Activated CD8-positive, alpha-beta memory T cell treated with anti-CD3 and anti-CD28 coated beads, Interleukin-2, amount 50 U/mL, for 1 hour (primary cell): ENCODE data around the gene EOLA1.
A peak's percentile ranks its signal among the peaks of the same experiment; 100 is the strongest.
"Not testable (repeated sequence)": the region's sequence is repeated elsewhere in the genome, so short reads cannot be mapped to it uniquely, and the experiment has no call there.

Experiments
- DNase-seq: peaks from one replicate; pipeline ENCODE4 v3.0.0-alpha.2; 2020; ENCODE audit errors: extremely low read depth

Gene EOLA1

DNA sequence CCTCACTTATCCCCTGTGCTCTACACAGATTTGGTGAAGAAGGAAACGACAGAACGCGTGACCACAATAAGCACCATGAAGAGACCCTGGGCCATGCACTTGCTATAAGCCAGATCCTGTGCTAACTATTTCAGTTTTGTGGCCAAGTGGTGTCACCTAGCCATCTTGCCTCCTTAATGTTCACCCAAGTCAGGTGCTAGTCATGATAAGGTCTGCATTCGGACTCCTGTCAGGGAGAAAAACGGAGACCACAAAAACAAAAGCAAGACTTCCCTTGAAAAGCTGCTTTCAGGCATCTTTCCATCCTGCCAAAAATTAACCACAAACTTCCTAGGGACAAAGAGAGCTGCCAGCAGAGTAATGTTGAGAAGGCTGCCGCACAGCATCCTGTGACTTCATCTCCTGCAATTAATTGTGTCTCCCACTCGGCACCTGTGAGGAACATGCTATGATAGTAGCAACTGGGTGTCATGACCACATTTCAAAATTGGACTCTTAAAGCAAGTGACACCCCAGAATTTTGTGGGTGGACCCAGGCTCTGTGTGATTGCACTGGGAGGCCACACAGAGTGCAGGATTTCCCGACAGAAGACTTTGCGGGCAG lies 26.9 kb upstream of the EOLA1 start:
- no peak for DNase-seq

DNA sequence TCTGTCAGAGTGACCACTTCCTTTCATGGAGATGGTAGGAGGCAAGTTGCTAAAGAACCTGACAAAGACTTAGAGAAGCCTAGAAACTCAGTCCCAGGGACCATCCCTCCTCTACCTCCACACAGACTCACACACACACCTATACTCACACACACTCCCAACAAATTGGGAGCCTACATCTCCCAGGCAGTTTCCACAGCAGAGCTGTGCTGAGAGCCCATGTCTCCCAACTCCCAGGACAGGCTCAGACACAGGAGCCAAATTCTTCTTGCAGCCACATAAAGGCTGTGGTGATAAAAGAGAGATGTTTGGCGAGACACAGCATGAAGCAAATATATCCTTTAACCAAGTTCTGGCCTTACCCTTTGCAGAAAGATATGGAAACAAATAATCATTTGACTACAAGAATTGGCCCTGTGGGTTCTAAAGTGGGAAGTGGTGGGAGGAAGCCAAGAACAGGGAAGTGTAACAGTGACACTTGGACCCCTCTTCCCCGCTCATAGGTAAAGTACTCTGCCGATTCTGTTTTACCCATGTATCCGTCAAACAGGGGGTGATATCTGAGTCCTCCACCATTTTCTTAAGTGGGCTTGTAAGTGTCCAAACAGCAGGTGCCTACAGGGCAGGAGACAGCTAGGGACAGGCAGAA lies 24.7 kb upstream of the EOLA1 start:
- no peak for DNase-seq

DNA sequence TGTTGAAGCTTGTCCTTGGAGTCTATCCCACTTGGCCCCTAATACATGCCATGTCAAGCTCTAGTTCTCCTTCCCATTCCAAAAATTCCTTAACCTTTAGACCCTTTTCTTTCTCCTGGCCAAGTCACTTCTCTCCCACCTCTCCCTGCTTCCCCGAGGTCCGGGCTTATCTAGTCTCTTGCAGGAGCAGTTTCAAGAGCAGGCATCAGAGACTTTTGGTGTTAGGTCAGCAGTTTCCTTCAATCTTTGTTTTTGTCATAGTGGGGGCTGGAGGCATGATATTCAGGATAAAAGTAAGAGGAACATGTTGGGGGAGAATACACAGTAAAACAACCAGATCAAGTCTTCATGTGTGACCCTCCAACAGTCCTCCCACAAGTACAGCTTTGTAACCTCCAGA lies 24.2 kb upstream of the EOLA1 start:
- no peak for DNase-seq

DNA sequence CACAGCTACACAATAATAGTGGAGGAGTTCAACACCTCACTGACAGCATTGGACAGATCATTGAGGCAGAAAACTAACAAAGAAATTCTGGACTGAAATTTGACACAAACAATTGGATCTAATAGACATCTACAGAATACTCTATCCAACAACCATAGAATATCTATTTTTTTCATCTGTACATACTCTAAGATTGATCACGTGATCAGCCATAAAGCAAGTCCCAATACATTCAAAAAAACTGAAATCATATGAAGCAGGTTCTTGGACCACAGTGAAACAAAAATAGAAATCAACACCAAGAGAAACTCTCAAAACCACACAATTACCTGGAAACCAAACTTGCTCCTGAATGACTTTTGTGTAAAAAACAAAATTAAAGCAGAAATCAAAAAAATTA lies 23.5 kb upstream of the EOLA1 start:
- DNase-seq = no peak

DNA sequence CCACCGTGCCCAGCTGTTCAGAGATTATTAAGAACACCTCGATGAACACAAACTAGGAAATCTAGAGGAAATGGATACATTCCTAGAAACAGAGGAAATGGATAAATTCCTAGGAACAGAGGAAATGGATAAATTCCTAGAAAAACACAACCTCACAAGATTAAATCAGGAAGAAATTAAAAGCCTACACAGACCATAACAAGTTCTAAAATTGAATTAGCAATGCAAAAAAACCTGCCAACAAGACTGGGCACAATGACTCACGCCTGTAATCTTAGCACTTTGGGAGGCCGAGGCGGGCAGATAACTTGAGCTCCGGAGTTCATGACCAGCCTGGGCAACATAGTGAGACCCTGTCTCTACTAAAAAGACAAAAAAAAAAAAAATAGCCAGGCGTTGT lies 22.6 kb upstream of the EOLA1 start:
- no peak for DNase-seq

DNA sequence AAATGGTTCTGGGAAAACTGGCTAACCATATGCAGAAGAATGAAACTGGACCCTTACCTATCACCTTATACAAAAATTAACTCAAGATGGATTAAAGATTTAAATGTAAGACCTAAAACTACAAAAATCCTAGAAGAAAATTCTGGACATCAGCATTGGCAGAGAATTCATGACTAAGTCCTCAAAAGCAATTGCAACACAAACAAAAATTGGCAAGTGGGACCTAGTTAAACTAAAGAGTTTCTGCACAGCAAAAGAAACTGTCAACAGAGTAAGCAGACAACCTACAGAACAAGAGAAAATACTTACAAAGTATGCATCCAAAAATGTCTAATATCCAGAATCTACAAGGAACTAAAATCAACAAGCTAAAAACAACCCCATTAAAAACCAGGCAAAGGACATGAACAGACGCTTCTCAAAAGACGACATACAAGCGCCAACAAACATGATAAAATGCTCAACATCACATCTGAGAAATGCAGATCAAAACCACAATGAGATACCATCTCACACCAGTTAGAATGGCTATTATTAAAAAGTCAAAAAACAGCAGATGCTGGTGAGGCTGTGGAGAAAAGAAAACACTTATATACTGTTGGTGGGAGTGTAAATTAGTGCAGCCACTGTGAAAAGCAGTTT lies 20.1 kb upstream of the EOLA1 start:
- DNase-seq = not testable (repeated sequence)

DNA sequence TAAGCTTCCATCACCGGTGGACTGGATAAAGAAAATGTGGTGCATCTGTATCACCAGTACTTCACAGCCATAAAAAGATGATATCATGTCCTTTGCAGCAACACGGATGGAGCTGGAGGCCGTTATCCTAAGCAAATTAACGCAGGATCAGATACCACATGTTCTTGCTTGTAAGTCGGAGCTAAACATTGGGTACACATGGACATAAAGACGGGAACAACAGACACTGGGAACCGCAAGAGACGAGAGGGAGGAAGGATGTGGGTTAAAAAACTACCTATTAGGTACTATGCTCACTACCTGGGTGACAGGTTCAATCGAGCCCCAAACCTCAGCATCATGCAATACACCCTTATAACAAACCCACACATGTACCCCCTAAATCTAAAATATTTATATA lies 19.4 kb upstream of the EOLA1 start:
- no peak for DNase-seq

DNA sequence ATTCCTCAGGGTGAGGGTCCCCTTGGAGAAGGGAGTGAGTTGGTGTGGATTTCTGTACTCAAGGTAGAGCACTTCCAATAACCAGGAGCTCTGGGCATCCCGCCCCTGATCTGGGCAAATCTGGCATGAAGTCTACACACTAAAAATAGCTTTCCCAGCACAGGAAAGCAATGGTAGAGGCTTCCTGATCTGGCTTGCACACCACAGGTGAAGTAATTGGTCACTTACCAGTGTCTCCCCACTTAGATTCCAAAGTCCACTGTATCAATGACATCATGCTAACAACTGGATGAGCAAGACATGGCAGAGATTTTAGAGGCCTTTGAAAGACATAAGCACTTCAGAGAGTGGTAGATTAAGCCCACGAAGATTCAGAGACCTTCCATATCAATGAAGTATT lies 17.9 kb upstream of the EOLA1 start:
- no peak for DNase-seq

DNA sequence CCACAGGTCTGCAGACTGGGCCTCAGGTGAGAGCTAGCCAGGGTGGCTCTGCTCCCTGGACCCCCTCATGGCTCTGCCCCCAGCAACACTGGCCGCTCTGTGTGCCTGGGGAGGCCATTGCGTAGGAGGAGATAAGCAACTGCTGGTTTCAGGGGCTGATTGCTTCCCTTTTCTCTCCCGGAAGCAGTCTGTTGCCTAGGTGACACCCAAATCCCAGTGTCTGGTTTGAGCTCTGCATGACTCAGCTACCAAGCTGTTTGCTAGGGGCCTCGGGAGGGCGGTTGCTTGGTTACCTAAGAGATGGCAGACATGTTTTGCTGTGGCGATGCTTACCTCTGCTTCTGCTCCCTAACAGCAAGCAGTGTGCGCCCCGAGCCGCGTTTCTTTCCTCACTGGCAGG lies 15.4 kb upstream of the EOLA1 start:
- DNase-seq = peak; percentile 55

DNA sequence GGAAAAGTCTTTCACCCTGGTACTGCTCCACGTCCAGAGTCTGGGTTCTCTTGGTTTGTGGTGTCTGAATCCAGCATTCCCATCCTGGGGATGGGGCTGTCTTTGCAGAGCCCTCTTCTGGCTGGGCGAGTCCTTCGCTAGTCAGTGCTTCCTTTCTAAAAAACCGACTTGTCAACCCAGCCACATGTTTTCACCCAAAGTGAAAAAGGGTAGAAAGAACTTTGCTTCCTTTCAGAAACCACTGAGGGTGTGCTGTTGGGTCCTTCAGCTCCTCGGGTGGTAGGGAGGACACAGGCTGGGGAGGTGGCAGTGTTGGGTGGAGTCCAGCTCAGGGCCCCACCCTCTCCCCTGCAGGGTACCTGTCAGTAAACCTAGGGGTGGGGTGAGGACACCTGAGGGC lies 14.9 kb upstream of the EOLA1 start:
- DNase-seq = not testable (repeated sequence)

DNA sequence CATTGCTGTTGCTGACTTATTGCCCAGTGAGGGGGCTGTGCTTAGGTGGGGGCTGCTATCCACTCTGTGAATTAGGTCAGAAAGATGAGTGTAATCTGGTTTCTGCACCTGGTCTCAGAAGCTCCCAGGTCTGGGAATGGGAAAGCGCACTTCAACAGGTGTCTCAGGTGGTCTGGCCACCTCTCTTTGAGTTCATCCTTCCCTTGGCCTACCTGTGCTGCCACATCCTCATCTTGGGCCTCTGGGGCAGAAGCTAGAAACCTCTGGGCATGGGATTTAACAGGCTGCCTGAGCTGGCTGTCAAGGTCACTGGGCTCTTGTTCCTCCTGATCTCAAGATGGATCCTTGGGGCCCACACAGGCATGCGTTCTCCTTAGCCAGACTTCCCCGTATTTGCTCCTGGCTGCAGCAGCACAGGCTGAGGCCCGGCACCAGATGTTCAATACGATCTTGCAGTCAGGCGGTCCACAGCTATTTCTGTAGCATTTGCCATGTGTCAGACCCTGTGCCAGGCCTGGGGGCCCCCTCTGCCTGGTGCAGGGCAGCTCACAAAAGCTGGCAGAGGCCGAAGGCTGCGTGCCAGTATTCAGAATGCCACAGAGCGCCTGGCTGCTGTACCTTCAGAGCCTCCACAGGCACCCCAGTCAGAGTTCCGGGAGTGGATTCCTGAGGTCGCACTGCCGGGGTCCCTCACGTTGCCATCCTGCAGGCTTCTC lies 14.3 kb upstream of the EOLA1 start:
- DNase-seq = not testable (repeated sequence)

DNA sequence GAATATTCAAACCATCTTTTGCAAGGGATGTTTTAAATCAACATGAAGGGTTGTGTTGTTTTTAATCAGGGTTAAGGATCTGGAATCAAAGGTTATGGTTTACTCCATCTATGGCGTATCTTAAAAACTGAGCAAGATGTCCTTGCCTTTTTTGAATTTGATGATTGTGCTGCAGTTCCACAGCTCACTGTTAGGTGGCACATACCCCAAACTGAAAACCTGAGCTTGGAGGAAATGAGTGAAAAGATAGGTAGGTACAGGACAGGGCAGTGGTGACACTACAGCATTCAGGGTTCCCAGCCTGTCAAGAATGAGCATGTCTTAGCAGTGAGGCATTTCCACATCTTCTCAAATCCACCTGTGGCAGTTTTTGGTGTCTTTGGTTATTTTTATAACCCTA lies 13.1 kb upstream of the EOLA1 start:
- no peak for DNase-seq

DNA sequence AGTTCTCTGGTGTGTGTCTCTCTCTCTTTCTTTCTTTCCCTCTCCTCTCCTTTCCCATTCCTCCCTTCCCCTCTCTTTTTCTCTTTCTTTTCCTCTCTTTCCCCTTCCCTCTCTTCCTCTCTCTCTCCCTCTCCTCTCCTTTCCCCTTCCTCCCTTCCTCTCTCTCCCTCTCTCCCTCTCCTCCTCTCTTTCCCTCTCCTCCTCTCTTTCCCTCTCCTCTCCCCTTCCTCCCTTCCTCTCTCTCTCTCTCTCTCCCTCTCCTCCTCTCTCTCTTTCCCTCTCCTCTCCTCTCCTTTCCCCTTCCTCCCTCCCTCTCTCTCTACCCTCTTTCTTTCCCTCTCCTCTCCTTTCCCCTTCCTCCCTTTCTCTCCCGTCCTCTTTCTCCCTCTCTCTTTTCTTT lies 12.4 kb upstream of the EOLA1 start:
- DNase-seq = no peak

DNA sequence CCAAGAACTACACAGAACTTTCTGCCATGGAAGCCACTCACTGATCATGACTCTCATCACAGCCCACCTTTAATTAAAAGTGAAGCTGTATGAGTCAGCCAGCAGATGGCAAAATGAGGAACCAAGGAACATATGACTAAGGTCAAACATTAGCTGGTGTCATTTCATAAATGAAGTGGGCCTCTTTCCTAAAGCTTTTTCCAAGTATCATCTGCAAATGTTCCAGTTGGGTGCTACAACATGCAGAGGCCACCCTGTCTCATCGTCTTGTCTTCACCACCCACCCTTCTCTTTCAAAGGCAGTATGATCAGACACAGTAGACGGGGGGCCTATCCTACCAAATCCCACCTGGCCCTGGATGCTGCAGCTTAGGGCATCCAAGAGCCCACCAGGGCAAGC lies 9.2 kb upstream of the EOLA1 start:
- no peak for DNase-seq

DNA sequence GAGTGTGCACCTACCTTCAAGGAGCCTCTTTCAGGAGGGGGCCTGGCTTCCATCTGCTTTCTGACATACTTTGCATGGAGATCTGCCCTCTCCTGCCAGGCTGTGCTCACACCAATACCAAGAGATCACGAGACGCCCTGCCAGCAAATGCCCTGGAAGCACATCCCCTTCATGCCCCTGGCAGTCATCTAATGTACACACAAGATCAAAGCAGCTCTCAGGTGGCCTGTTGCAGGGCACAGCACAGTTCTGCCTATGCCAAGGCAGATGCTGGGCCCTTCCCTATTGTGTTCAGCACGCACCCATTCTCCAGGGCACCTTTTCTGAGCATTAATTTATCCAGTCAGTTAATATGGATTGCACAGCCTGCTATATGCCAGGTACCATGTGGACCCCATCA lies 7.9 kb upstream of the EOLA1 start:
- DNase-seq = not testable (repeated sequence)

DNA sequence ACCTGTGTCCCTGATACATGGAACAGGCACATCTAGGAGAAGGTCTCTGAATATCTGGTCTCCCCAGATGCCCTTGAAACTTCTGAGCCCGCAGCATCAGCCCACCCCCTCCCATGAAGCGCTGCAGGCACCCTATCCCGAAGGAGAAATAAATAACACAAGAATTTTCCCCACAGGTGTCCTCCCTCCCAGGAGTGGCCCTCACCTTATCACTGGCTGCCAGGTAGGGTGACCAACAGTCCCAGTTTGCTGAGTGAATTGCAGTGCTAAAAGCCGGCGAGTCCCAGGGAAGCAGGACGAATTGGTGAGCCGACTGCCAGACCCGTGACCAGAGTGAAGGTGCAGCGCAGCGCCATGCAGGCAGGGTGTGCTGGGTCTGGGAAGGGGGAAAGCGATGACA lies 6.8 kb upstream of the EOLA1 start:
- DNase-seq = not testable (repeated sequence)

DNA sequence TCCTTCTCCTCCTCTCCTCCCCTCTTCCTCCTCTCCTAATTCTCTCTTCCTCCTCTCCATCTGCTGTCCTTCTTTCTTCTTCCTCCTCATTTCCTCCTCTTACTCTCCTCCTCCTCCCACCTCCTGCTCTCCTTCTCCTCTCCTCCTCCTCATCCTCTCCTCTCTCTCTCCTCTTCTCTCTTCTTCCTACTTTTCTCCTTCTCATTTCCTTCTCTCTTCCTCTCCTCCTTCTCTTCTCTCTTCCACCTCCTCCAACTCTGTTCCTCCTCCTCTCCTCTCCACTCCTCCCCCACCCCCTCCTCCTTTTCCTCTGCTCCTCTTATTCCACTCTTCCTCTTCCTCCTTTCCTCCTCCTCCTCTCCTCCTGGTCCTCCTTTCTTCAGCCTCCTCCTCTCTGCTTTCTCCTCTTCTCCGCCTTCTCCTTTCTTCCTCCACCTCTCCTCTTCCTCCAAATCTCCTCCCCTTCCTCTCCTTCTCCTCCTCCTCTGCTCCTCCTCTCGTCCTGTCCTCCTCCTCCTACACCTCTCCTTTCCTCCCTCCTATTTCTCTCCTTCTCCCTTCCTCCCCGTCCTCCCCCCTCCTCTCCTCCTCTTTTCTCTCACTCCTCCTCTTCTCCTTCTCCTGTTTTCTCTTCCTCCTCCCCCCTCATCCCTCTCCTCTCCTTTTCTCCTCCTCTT lies 5.7 kb upstream of the EOLA1 start:
- DNase-seq = not testable (repeated sequence)

DNA sequence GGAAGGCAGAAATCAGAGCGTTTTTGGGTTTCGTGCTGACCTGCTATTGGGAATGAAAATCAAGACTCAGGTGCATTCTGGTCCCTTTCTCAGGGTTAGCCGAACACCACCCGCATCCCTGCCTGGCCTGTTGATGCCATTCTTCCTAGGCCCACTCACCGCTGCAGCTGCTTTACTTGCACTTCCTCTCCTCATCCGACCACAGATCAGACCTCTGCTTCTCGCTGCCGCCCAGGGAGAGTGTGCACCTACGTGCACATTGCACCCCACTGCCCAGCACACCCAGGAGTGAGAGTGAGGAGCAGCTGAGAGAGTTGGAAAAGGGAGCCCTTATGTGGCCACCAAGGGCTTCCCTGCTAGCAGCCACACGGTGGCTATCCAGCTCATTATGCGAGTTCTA lies 3.3 kb upstream of the EOLA1 start:
- DNase-seq = not testable (repeated sequence)

DNA sequence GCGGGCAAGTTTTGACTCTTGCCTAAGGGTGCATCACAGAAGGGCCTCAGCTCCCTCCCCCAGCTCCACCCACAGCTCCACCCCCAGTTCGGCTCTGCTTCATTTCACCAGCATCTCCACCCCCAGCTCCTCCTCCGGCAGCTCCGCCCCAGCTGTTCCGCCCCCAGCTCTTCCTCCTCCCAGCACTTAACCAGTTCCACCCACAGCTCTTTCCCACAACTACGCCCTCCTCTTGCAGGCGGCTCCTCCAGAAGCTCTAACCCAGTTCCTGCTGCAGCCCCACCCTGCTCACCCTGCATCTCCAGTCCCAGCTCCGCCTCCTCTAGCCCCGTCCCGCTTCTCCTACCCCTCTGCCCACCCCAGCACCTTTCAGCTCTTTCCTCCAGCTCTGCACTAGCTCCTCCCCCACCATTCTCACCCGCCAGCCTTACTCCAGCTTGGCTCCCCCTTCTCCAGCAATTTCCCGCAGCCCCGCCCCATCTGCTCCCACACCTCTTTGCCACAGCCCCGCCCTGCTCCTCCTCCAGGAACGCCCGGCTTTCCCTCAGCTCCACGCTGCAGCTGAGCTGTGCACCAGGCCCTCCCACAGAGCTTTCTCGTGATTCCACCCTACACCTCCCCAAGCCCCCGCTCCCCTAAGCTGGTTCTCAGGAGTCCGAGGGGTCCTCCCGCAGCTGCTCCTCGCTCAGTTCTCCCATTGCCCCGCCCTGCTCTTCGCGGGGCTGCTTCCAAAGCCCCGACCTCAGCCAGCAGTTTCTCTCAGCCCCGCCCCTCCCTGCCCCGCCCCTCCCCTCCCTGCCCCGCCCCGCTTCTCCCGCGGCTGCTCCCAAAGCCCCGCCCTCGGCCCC lies 1.3 kb upstream of the EOLA1 start:
- peak; percentile 82 for DNase-seq

DNA sequence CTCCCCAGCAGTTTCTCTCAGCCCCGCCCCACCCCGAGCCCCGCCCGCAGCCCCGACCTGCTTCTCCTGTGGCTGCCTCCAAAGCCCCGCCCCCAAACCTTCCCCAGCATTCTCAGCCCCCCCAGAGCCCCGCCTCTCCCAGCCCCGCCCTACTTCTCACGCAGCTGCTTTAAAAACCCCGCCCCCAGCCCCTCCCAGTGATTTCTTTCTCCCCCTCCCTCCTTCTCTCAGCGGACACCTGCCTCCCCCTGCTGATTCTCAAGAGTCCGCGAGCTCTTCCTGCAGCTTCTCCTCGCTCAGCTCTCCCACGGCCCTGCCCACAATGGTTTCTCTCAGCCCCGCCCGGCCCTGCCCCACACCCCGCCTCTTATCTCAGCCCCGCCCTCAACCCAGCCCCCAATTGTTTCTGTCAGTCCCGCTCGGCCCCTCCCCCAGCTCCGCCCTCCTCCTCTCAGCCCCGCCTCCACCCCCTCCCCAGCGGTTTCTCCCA lies 636 bp upstream of the EOLA1 start:
- DNase-seq = peak; percentile 89

DNA sequence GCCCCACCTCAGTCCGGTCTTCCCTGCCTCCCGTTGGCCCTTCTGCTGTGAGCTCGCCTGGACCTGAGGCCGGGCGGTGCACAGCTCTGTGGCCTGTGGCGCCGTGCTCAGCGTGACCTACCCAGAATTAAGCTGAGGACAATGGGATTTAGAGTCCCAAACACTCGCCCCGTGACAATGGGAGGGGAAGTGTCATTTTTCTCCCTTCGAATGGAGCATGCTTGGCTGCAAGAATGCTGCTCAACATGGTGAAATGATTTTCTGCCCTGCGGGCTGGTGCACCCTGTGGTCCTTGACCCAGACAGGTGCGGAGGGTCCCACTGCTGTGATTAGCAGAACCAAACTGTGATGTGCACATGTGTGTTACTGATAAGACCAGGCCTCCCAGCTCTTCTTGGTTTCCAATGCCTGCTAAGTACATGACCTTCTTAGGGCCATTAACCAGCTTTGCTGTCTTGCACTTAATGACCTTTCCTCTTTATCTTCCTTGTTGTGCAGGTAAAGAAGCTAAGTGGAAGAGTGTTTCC lies 772 bp downstream of the EOLA1 start:
- no peak for DNase-seq
